Measurements from ENCODE around the gene IL4R.

Gene IL4R

DNA sequence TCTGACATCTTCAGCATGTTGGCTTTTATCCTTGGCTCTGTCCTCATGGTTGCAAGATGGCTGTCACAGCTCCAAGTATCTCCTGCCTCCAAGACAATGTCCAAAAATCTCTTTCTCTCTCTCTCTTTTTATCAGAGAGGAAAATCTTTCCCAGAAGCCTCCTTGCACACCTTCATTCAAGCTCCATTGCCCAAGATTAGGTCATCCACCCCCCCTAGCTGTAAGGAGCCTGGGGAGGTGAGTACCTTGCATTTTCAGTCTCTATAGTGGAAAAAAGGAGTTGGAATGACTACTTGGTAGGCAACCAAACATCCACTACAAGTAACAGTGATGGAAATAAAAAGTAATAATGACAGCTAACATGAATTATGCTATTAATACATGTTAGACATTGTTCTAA is 23.2 kb upstream of the IL4R start:
- DNase-seq (ENCODE audit: low read depth) = no peak
- H3K4me3 ChIP-seq (ENCODE audit: low read depth, low read length) = no peak overlapping the region
- TF ChIP-seq, protein P1, sequence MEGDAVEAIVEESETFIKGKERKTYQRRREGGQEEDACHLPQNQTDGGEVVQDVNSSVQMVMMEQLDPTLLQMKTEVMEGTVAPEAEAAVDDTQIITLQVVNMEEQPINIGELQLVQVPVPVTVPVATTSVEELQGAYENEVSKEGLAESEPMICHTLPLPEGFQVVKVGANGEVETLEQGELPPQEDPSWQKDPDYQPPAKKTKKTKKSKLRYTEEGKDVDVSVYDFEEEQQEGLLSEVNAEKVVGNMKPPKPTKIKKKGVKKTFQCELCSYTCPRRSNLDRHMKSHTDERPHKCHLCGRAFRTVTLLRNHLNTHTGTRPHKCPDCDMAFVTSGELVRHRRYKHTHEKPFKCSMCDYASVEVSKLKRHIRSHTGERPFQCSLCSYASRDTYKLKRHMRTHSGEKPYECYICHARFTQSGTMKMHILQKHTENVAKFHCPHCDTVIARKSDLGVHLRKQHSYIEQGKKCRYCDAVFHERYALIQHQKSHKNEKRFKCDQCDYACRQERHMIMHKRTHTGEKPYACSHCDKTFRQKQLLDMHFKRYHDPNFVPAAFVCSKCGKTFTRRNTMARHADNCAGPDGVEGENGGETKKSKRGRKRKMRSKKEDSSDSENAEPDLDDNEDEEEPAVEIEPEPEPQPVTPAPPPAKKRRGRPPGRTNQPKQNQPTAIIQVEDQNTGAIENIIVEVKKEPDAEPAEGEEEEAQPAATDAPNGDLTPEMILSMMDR (IDR thresholded peaks at IDR 0.05; ENCODE audit: low read depth, low read length, missing control alignments) = no peak

DNA sequence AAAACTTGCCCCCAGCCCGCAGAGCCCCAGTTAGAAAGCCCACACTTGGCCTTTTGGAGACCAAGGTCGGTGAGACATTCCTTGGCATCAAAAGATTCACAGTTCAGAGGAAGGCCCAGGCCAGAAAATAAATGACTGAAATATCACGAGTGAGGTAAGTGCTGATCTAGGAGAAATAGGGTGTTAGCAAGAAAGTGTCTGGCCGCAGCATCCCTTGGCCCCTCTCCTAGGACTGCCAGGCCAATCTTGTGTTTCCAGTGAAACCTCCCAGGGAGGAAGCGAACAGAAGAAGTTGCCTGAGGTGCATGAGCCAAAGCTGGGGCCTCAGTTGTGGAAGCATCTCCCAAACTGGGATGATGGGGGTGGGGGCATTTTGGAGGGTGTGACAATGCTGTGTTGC is 22.7 kb upstream of the IL4R start:
- TF ChIP-seq, protein P1 (IDR thresholded peaks at IDR 0.05; ENCODE audit: low read depth, low read length, missing control alignments) = no peak
- no peak for DNase-seq (ENCODE audit: low read depth)

DNA sequence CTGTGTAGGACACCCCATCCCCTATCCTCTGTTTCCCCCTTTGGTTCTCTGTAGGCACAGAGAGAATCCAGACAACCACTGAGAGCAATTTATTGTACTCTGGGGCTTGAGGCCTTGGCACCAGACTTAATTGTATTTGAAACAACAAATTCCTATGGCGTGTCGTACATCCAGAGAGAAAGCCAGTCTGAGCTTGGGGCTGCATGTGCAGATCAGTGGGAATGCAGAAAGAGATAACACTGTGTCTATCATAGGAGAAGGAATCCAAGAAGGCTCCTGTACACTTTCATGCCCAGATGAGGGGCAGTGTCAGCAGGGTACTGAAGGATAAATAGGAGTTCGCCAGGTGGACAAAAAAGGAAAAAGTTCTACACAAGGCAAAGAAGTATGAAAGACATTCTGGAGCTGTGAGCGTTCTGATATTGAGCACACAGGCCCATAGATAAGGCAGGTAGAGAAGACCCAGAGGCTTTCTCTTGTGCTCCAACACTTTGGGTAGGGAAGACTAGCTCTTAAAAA is 22.0 kb upstream of the IL4R start:
- DNase-seq (ENCODE audit: low read depth) = no peak
- TF ChIP-seq, protein P1 (IDR thresholded peaks at IDR 0.05; ENCODE audit: low read depth, low read length, missing control alignments) = no peak
- no peak overlapping the region for H3K4me3 ChIP-seq (ENCODE audit: low read depth, low read length)

More for the DNA sequence above, 22.7 kb upstream of the IL4R start:
- H3K4me3 ChIP-seq (ENCODE audit: low read depth, low read length) = no peak overlapping the region

DNA sequence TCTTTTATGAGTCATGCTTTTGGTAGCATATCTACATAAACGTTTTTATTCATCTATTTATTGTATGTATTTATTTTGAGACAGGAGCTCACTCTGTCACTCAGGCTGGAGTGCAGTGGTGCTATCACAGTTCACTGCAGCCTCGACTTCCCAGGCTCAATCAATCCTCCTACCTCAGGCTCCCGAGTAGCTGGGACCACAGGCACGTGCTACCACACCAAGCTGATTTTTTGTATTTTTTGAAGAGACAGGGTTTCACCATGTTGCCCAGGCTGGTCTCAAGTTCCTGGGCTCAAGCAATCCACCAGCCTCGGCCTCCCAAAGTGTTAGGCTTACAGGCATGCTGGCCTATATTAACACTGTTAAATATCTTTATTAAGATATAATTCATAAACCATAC is 20.4 kb upstream of the IL4R start:
- no peak for DNase-seq (ENCODE audit: low read depth)
- TF ChIP-seq, protein P1 (IDR thresholded peaks at IDR 0.05; ENCODE audit: low read depth, low read length, missing control alignments) = no peak
- no peak overlapping the region for H3K4me3 ChIP-seq (ENCODE audit: low read depth, low read length)

DNA sequence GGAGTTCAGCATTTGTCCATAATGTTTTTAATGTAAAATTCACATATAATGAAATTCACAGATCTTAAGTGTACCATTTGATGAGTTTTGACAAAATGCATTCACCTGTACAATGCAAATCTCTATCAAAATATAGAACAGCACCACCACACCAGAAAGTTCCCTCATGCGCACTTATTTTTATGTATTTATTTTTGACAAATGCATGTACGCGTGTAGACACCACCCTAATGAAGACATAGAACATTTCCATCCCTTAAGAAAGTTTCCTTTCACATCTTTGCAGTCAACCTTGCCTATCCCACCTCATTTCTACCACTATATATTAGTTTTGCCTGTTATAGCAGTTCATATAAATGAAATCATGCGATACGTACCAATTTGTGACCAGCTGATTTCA is 15.6 kb upstream of the IL4R start:
- DNase-seq (ENCODE audit: low read depth) = no peak
- no peak overlapping the region for H3K4me3 ChIP-seq (ENCODE audit: low read depth, low read length)
- TF ChIP-seq, protein P1 (IDR thresholded peaks at IDR 0.05; ENCODE audit: low read depth, low read length, missing control alignments) = no peak

DNA sequence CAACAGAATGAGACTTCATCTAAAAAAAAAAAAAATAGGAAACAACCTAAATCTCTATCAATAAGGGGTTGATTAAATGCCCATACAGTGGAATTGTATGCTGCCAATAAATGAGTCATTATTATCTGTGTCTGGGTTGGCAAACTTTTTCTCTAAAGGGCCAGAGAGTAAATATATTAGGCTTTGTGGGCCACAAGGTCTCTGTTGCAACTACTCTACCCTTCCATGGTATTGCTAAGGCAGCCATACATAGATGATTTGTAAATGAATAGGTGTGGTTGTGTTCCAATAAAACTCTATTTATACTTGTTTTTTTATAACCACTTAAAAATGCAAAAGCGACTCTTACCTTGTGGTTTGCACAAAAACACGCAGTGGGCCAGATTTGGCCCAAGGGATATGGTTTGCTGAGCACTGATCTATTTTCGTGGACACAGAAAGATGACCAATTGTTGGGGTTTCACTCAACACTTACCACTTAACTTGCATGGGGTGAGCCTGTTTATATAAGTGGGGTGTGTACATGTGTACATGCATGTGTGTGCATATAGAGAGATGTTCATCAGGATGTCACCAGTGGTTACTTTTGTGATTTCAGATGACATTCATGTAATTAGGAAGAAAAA is 12.4 kb upstream of the IL4R start:
- H3K4me3 ChIP-seq (ENCODE audit: low read depth, low read length) = no peak overlapping the region
- no peak for DNase-seq (ENCODE audit: low read depth)
- TF ChIP-seq, protein P1 (IDR thresholded peaks at IDR 0.05; ENCODE audit: low read depth, low read length, missing control alignments) = no peak

DNA sequence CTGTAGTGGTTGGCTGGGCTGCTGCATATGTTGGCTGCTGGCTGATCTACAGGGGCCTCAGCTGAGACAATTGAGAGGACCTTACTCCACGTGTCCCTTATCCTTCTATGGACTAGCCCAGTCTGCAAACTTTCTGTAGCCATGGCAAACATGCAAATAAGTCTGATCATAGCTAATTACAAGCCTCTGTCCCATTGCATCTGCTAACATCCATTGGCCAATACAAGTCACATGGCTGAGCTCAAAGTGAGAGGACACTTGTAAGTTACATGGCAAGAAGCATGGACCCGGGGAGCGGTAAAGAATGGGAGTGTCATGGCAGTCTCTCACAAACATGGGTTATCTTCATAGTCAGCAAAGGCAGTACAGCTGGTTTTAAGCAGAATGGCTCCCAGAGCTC is 11.6 kb upstream of the IL4R start:
- TF ChIP-seq, protein P1 (IDR thresholded peaks at IDR 0.05; ENCODE audit: low read depth, low read length, missing control alignments) = no peak
- H3K4me3 ChIP-seq (ENCODE audit: low read depth, low read length) = no peak overlapping the region
- DNase-seq (ENCODE audit: low read depth) = no peak
